ENCODE results near the gene RTBDN.
A peak's percentile ranks its signal among the peaks of the same experiment; 100 is the strongest.

RTBDN gene

DNA sequence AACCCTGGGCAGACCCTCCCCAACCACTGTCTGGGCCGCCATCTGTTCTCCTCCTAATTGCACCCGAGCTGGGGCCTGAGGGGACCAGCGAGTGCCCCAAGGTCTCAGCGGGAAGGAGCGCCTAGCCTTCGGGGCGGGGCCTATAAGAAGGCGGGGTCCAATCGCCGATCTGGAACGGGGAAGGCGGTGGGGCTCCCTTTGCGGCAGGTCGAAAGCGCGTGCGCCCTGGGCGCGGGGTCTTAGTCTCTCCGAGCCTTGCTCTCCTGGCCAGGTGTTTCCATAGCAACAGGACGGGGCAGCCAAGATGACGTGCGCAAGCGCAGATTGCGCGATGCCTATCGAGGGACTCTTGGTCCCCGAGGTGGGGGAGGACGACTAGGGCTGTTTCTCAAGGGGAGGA lies 6.7 kb upstream of the RTBDN start:
- Mint-ChIP-seq H3K27ac (no peak overlapping the region), H3K36me3 (no peaks in the 10 kb centered on the region)
- ATAC-seq (replicated peaks): peak in 1 of 2 donors; percentile 18

DNA sequence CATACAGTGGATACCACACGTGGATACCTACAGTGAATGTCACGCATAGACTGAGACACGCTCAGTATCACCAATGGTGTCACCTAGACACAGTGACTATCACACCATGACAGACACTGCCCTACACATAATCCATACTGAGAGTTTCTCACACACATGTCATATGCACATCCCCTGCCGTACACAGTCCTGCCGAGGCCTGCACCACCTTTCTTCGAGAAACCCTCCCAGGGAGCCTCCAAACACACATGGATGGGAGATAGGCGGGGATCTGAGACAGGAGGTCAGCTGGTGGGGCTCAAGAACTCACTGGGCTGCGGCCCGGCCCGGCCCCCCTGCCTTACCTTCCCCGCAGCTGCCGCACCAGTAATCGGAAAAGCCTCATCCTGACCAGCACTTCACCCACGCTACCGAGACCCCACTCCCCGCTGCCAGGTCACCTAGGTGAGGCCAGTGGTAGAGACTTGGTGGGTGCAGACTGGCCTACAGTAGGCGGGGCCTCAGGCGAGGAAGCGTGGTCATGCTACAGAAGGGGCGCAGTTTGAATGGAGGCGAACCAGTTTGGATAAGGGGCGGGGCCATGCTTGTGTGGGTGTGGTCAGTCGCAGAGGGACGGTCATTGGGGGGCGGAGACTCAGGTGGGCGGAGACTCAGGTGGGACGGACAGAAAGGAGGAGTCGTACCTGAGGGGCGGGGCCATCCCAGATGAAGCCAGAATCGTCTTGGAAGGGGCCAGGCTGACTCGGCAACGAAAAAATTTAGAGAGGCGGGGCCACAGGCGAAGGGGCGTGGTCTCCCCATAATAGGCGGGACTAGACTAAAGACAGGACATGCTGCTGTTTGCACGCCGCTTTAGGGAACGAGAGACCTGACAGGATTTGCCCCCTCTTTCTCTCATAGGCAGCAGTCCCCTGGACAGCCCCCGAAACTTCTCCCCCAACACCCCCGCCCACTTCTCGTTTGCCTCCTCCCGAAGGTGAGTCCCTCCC lies 6.0 kb upstream of the RTBDN start:
- no peaks in the 10 kb centered on the region for H3K9me3 Mint-ChIP-seq
- H3K4me1 Mint-ChIP-seq: peaks cover 31 to 51% of the 10 kb centered on the region in 2 donors
- H3K27me3 Mint-ChIP-seq: peaks cover 74 to 86% of the 10 kb centered on the region in 2 donors
- H3K36me3 Mint-ChIP-seq: no peaks in the 10 kb centered on the region
- H3K4me3 Mint-ChIP-seq: peak overlapping the region; percentile 11 to 21
- H3K27ac Mint-ChIP-seq: peak overlapping the region; percentile 60
- DNase-seq: peak; percentile 38
- peak; percentile 22 to 31 for ATAC-seq (replicated peaks)

More for the DNA sequence above, 6.7 kb upstream of the RTBDN start:
- Mint-ChIP-seq H3K27me3 (peaks cover 75 to 80% of the 10 kb centered on the region in 2 donors), H3K9me3 (no peaks in the 10 kb centered on the region), H3K4me1 (peaks cover 31 to 49% of the 10 kb centered on the region in 2 donors), H3K4me3 (peak overlapping the region; percentile 11 to 21)
- DNase-seq: no peak

DNA sequence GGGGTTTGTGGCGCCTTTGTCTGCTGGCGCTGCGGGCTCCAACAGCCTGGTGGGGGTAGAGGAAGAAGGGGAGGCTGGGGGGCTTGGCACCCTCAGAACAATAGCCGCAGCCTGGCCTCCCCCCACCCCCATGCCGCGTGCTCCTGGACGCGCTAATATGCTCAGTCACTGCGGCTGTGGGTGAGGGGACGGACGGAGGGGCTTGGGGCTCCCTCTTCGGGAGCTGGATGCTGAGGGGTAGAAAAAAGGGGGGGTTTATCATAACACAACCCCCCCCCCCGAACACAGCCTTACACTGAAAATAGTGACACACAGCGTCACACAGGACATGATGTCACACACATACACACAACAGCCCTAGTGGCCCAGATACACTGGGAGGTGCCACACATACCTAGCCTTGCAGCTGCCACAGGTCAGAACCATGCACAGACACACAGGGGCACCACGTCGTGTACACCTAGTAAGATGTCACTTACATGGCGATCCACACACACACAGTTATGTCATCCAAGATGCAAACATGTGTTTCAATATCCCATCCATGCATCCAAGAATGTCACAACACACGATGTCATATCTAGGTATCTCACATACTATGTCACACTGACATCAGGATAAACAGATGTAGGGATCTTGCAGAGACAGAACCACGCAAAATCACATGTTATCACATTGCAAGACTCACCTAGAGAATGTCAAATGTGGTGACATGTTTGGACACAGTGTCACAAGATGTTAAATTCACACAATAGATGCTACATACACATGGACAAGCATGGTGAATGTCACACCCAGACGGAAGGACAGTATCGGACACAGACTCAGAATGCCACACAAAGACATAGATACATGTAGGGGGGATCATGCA lies 4.7 kb upstream of the RTBDN start:
- peak in 1 of 2 donors; percentile 29 for ATAC-seq (replicated peaks)
- peak overlapping the region; percentile 65 to 83 for H3K4me3 Mint-ChIP-seq

DNA sequence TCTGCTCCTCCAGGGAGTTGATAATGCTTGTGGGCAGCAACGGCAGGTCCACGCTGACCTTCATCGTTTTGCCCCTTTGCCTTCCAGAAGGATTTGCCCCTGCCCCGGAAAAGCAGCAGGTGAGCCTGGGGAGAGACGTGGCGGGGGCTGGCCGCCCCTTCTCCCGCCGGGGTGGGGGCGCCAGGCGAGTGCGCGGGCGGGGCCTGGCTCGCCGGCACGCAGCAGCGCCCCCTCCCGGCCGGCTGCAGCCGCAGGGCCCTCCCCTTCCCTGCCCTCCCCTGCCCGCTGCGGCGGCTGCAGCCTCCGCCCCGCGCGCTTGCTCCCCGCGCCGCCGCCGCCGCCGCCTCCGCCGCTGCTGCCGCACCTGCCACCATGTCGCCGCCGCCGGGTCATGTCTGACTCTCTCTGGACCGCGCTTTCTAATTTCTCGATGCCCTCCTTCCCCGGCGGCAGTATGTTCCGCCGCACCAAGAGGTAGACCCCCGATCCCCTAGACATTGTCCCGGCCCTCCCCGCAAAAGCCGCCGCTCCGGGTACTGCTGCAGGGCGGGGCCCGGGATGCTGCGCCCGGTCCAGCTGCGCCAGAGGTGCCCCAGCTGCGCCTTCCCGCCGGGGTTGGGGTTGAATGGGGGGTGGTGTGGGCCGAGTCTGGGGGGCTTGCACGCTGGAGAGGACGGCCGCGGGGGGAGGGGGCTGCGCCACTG lies 4.0 kb upstream of the RTBDN start, which contains the start of gene MAST1:
Gene MAST1 (plus strand): TSS at position 334 of the 704 bp plus-strand sequence. CDS start 58 bp downstream, at position 392.
- Mint-ChIP-seq H3K27ac (peak within 1 kb of the TSS; percentile 39), H3K27me3 (peaks cover 74 to 91% of the 10 kb centered on the region in 2 donors)

More for the DNA sequence above, 4.7 kb upstream of the RTBDN start:
- no peak for DNase-seq
- Mint-ChIP-seq H3K9me3 (no peaks in the 10 kb centered on the region), H3K36me3 (peaks cover 0 to 3% of the 10 kb centered on the region in 2 donors), H3K27ac (peak overlapping the region; percentile 39), H3K4me1 (peaks cover 33 to 62% of the 10 kb centered on the region in 2 donors), H3K27me3 (peaks cover 78 to 92% of the 10 kb centered on the region in 2 donors)

DNA sequence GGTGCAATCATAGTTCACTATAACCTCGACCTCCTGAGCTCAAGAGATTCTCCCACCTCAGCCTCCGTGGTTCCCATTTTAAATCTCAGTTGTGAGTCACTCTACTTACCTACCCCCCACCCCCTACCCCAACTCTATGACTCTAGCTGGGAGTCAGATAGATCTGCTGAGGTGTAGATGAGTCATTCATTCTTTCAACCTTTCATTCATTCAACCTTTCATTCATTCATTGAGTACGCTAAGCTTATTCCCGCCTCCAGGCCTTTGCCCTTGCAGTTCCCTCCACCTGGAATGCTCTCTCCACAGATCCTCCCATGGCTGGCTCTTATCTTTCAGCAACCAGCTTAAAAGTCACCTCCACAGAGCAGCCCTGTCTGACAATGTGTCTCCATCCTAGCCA lies 2.8 kb upstream of the RTBDN start:
- DNase-seq: no peak
- H3K9me3 Mint-ChIP-seq: no peaks in the 10 kb centered on the region
- H3K4me1 Mint-ChIP-seq: peaks cover 39 to 75% of the 10 kb centered on the region in 2 donors
- H3K36me3 Mint-ChIP-seq: peaks cover 0 to 3% of the 10 kb centered on the region in 2 donors
- H3K27me3 Mint-ChIP-seq: peaks cover 77 to 95% of the 10 kb centered on the region in 2 donors
- no peak overlapping the region for H3K27ac Mint-ChIP-seq
- no peak for ATAC-seq (replicated peaks)
- H3K4me3 Mint-ChIP-seq: no peak overlapping the region

More for the DNA sequence above, 4.0 kb upstream of the RTBDN start, which contains the start of gene MAST1:
- H3K4me3 Mint-ChIP-seq: peak within 1 kb of the TSS; percentile 65 to 83
- no peak for DNase-seq
- H3K36me3 Mint-ChIP-seq: peaks cover 0 to 3% of the 10 kb centered on the region in 2 donors
- ATAC-seq (replicated peaks): peak; percentile 65 to 71
- no peaks in the 10 kb centered on the region for H3K9me3 Mint-ChIP-seq
- peaks cover 34 to 64% of the 10 kb centered on the region in 2 donors for H3K4me1 Mint-ChIP-seq

DNA sequence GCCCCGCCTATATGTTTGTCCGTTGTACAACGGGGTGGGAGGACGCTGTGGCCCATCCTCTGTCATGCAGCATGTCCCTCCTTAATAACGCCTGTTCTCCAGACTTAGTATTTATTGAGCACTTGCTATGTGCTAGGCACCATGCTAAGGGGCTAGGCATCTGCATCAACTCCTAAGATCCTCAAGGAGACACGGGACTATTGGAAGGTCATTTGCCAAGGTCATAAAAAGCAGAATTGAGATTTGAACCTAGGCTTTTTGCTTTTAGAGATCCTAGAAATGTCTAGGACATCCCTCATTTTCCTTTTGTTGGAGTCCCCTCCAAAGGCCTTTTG lies 2.1 kb upstream of the RTBDN start:
- H3K27ac Mint-ChIP-seq: no peak overlapping the region
- no peak overlapping the region for H3K4me3 Mint-ChIP-seq
- peaks cover 39 to 79% of the 10 kb centered on the region in 2 donors for H3K4me1 Mint-ChIP-seq
- ATAC-seq (replicated peaks) (no peak), DNase-seq (no peak)
- H3K9me3 Mint-ChIP-seq: peaks cover 0 to 2% of the 10 kb centered on the region in 2 donors
- peaks cover 77 to 95% of the 10 kb centered on the region in 2 donors for H3K27me3 Mint-ChIP-seq
- H3K36me3 Mint-ChIP-seq: peaks cover 0 to 3% of the 10 kb centered on the region in 2 donors

DNA sequence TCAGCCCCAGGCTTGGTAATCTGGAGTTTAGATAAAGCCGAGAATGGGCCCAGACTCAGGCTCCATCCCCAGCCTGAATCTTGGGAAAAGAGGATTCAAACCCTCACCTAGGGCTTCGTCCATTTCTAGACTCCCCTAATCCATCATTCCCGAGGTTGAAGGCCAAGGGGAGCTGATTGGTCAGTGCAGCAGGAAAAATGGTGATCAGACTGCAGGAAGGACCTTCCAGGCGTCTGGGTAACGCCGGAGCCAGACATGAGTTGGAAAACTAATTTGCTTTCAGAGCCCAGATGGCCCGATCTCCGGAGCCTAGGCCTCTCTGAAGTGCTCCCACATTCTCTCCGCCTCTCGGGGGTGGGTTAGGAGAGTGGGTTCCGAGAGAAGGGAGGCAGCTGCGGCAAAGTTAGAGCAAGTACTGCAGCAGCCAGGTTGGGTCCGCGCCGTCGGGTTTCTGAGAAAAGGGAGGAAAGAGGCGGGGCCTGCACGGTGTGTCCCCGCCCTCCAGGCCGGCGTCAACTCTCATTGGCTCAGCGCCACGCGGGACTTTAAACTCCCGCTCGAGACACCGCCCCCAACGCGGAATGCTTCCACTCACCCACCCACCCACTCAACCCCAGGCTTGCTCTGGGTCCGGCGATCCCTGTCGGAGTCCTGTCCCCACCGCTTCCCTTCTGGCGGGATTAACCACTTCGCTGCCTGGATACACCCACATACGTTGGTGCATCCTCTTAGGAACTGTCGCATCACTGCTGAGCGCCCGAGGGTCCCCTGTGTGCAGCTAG lies 788 bp upstream of the RTBDN start:
- DNase-seq: no peak
- Mint-ChIP-seq H3K9me3 (peaks cover 0 to 2% of the 10 kb centered on the region in 2 donors), H3K27ac (no peak overlapping the region), H3K4me3 (no peak overlapping the region), H3K36me3 (peaks cover 0 to 3% of the 10 kb centered on the region in 2 donors), H3K4me1 (peaks cover 33 to 66% of the 10 kb centered on the region in 2 donors), H3K27me3 (peaks cover 76 to 95% of the 10 kb centered on the region in 2 donors)
- no peak for ATAC-seq (replicated peaks)

DNA sequence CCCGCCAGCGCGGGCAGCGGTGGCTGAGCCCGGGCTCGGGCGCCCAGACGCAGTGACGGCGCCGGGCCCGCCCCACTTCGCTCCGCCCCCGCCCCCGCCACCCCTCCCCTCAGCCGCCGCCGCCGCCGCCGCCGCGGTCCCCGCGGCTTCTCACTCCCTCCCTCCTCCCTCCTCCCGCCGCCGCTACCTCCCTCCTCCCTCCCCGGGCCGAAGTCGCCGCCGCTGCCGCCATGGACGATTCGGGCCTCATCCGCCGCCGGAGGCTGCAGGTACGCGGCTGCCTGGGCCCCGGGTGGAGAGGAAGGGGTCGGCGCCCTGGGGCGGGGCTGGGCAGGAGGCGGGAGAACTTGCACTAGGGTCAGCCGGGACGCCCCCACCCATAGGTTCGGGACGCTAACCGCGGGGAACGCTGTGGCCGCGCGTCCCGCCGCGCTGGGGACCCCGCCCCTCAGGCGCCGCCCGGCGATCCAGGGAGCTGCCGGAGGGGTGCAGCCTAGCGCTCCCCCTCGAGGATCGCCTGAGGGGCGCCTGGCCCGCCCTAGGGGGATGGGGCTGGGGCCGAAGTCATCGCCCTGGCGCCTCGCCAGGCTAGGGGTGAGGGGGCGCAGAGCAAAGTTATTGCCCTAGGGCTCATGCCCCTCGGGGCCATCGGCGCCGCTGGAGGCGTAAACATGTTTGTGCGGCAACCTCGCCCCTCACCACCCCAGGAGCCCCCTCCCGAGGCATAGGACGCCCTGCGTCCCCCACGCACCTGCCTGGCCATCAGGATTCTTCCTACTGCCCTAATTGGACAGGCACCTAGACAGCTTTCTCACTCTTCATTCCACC lies 427 bp downstream of the RTBDN start:
- Mint-ChIP-seq H3K36me3 (peaks cover 0 to 3% of the 10 kb centered on the region in 2 donors), H3K27me3 (peaks cover 76 to 95% of the 10 kb centered on the region in 2 donors), H3K4me1 (peaks cover 26 to 59% of the 10 kb centered on the region in 2 donors), H3K27ac (peak overlapping the region; percentile 87), H3K9me3 (peaks cover 0 to 2% of the 10 kb centered on the region in 2 donors), H3K4me3 (peak overlapping the region; percentile 62 to 73)
- ATAC-seq (replicated peaks) (no peak), DNase-seq (no peak)

DNA sequence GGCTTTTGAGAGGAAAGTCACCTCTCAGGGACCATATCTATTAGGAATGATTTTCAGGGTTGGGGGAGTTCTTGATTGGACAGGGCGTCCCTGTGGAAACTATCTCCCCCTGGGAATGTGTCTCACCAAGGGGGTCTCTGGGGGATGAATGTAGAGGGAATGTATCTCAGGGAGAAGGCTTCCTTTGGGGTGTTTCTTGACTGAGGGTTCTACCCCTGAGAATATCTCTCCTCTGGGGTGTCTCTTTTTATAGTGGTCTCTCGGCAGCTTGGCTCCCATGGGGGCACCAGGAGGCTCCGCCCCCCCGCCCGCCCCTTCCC lies 1.0 kb downstream of the RTBDN start:
- H3K27ac Mint-ChIP-seq: no peak overlapping the region
- ATAC-seq (replicated peaks): no peak
- H3K4me3 Mint-ChIP-seq: peak overlapping the region; percentile 48 to 67
- H3K9me3 Mint-ChIP-seq: peaks cover 0 to 2% of the 10 kb centered on the region in 2 donors
- peaks cover 75 to 95% of the 10 kb centered on the region in 2 donors for H3K27me3 Mint-ChIP-seq
- peaks cover 0 to 3% of the 10 kb centered on the region in 2 donors for H3K36me3 Mint-ChIP-seq
- H3K4me1 Mint-ChIP-seq: peaks cover 26 to 57% of the 10 kb centered on the region in 2 donors
- DNase-seq: no peak

DNA sequence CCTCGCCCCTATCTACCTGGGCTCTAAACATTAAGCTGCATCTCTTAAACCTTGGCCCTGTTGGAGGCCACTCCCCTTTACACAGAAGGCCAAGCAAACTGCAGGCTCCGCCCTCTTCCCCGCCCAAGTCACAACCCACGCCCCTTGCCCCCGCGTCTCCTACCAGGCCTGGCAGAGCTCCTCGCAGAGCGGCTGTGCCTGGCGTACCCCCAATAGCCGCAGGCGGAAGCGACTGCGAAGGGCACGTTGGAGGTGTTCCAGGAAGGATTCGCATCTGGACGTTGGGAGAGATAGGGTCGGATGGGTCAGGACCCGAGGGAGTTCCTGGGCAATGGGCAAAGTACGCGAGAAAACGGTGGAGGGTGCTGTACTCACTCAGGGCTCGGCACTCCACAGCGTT lies 5.9 kb downstream of the RTBDN start:
- Mint-ChIP-seq H3K4me3 (no peak overlapping the region), H3K4me1 (peaks cover 22 to 40% of the 10 kb centered on the region in 2 donors), H3K27ac (no peak overlapping the region), H3K9me3 (peaks cover 0 to 4% of the 10 kb centered on the region in 2 donors), H3K36me3 (peaks cover 0 to 4% of the 10 kb centered on the region in 2 donors), H3K27me3 (peaks cover 75 to 88% of the 10 kb centered on the region in 2 donors)
- ATAC-seq (replicated peaks): peak; percentile 66 to 70
- no peak for DNase-seq

DNA sequence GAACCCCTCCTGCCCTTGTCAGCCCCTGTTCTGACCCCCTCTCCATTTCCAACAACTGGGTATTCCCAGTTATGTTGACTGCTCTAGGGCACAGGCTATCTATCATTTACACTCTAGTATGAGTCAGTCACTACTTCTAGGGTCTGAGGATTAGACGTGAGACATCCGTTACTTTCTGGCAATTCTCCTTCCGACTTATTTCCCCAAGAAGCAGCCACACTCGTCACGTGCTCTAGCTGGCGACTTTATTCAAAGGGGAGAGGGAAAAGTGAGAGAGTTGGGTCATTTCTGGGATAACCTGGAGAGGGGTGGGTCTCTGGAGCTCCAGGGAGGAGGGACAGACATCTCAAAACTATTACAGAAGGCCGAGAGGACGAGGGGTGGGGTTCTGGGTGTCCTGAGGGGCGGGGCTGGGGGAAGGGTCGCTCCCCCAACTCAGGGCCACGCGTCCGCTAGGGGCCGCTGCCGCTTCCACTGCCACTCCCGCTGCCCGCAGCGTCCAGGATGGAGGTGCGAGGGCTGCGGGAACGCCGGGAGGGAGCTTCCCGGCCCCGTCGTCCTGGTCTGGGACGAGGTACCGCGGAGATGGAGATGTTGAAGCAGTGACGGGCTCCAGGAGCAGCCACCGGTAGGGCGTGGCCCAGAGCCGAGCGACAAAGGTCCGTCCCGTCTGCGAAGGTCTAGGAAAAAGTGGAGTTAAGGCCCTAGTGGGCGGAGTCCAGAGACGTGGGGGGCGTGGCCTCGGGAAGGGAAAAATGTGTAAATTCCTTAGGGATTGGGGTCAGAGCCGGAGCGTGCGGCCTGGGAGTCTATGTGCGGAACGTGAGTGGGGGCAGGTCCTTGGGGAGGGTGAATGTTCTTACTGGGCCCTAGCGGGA lies 8.9 kb downstream of the RTBDN start:
- H3K27ac Mint-ChIP-seq: no peak overlapping the region
- ATAC-seq (replicated peaks): no peak

More for the DNA sequence above, 8.9 kb downstream of the RTBDN start:
- H3K4me3 Mint-ChIP-seq: peak overlapping the region; percentile 2 to 56
- peaks cover 0 to 4% of the 10 kb centered on the region in 2 donors for H3K9me3 Mint-ChIP-seq
- H3K27me3 Mint-ChIP-seq: peaks cover 51 to 58% of the 10 kb centered on the region in 2 donors
- no peak for DNase-seq
- H3K36me3 Mint-ChIP-seq: peaks cover 3 to 8% of the 10 kb centered on the region in 2 donors
- H3K4me1 Mint-ChIP-seq: peaks cover 10 to 20% of the 10 kb centered on the region in 2 donors
